ENCODE measurements around the gene MPZL3.

MPZL3 gene

DNA sequence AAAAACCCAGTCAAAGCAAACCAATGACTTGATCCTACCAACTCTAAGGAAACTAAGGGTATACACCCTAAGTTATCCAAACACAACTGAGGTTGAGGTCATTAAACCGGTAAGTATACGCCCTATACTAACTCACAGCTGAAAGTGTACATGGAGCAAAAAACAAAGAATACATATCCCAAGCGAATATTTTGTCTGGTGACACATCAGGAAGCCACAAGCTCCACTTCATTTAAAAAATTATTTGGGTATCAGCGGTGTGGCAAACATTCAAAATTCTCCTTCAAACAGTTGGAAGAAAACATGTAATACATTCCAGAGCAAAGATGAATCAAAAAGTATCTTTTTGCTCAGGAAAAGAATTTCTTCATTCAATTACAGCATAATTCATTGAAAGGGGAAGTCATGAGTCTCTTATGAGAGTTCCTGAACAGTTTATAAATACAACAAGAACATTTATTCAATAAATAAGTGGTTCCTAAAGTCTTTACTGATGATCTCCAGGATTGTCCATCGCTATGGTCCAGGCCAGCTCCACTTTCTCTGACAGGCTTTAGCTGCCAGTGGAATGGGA, 22.8 kb downstream of the MPZL3 start:
- H3K4me1 ChIP-seq (ENCODE audit: control insufficient read depth, insufficient read depth, low read depth, low read length) = no peaks in the 10 kb centered on the region
- no peak overlapping the region for H3K14ac ChIP-seq (ENCODE audit: low read length in 2 of 2)
- H2BK12ac ChIP-seq (ENCODE audit: low read length in 2 of 2) = no peak overlapping the region
- WGBS = 88% methylated on average over 5 of the region's 5 CpGs
- no peak overlapping the region for H3K18ac ChIP-seq (ENCODE audit: low read depth in 1 of 2, low read length in 2 of 2)
- no peak overlapping the region for H2AK5ac ChIP-seq (ENCODE audit: low read length, severe bottlenecking)
- DNase-seq = no peak
- no peak overlapping the region for H3K9ac ChIP-seq (ENCODE audit: low read length)
- H2BK5ac ChIP-seq (ENCODE audit: low read depth, low read length, poor library complexity, severe bottlenecking) = no peak overlapping the region
- H3K27ac ChIP-seq (ENCODE audit: low read length, poor library complexity, severe bottlenecking) = no peak overlapping the region
- no peak overlapping the region for H3K4me2 ChIP-seq (ENCODE audit: low read length, poor library complexity, severe bottlenecking)
- H3K9me3 ChIP-seq (ENCODE audit: control insufficient read depth, low read length) = no peaks in the 10 kb centered on the region
- H3K23ac ChIP-seq (ENCODE audit: low read length in 2 of 2) = no peak overlapping the region
- H4K91ac ChIP-seq (ENCODE audit: low read length) = no peak overlapping the region
- no peaks in the 10 kb centered on the region for H3K36me3 ChIP-seq (ENCODE audit: control insufficient read depth in 1 of 2, insufficient read depth in 2 of 2, low read depth in 1 of 2, low read length in 2 of 2)
- H3K27me3 ChIP-seq (ENCODE audit: control insufficient read depth in 1 of 2, insufficient read depth in 1 of 2, low read length in 2 of 2) = peaks cover 9 to 17% of the 10 kb centered on the region in 2 experiments
- H4K8ac ChIP-seq (ENCODE audit: low read length) = no peak overlapping the region
- H2BK15ac ChIP-seq (ENCODE audit: low read depth, poor library complexity, severe bottlenecking) = no peak overlapping the region
- no peak overlapping the region for H3K4ac ChIP-seq (ENCODE audit: low read depth in 1 of 2, low read length in 2 of 2)
- no peak overlapping the region for H2BK120ac ChIP-seq (ENCODE audit: low read depth, low read length)
- H2AFZ ChIP-seq (ENCODE audit: low read depth, low read length) = no peak overlapping the region
- no peaks in the 10 kb centered on the region for H3K79me1 ChIP-seq (replicated peaks; ENCODE audit: low read length, poor library complexity, severe bottlenecking)
- H3K4me3 ChIP-seq (ENCODE audit: insufficient read depth in 1 of 2, low read depth in 1 of 2, low read length in 2 of 2) = no peak overlapping the region

DNA sequence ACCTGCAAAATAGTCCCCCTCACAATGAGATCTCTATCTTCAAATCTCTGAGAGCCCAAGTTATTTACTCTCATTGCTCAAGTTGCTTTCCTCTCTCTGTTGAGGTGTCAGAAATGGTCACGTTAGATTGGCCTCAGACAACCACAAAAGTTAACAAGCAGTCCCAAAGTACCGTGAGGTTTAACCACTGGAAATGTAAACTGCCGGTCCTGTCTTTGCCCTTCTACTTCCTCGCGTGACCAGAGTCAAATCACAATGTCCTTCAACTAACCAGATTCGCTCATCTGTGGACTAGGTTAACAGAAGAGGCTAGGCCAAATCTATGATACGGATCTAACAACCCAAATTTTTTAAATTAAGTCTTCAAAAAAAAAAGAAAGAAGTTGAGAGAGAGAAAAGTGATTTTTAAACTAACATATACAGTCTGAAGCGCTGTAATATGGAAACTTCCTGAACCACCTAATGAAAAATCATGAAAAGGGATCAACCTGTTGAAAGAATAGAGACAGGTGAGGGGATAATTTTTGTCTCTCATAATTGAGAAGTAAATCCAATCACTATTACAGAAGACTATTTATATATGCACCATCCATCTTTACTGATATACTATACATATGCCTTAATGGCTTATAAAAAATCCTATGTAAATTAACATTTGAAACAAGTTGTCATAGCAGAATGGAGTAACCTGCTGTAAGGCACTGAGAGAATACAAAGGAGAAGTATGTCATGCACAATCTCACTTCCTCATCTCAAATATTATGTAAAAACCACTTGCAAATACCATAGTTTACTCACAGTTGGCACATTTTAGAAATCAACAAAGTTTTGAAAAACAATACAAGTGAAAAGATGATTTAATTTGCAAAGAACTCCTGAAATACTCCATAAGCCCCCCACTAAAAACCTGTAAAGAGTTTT, 24.0 kb downstream of the MPZL3 start:
- no peak overlapping the region for H3K9ac ChIP-seq (ENCODE audit: low read length)
- H3K14ac ChIP-seq (ENCODE audit: low read length in 2 of 2) = no peak overlapping the region
- no peak overlapping the region for H2BK12ac ChIP-seq (ENCODE audit: low read length in 2 of 2)
- H3K4ac ChIP-seq (ENCODE audit: low read depth in 1 of 2, low read length in 2 of 2) = no peak overlapping the region
- H4K8ac ChIP-seq (ENCODE audit: low read length) = no peak overlapping the region
- H3K4me2 ChIP-seq (ENCODE audit: low read length, poor library complexity, severe bottlenecking) = no peak overlapping the region
- H3K79me1 ChIP-seq (replicated peaks; ENCODE audit: low read length, poor library complexity, severe bottlenecking) = no peaks in the 10 kb centered on the region
- H2BK15ac ChIP-seq (ENCODE audit: low read depth, poor library complexity, severe bottlenecking) = no peak overlapping the region
- peaks cover 15 to 20% of the 10 kb centered on the region in 2 experiments for H3K27me3 ChIP-seq (ENCODE audit: control insufficient read depth in 1 of 2, insufficient read depth in 1 of 2, low read length in 2 of 2)
- no peak overlapping the region for H2AFZ ChIP-seq (ENCODE audit: low read depth, low read length)
- H2BK5ac ChIP-seq (ENCODE audit: low read depth, low read length, poor library complexity, severe bottlenecking) = no peak overlapping the region
- 84% methylated on average over 6 of the region's 8 CpGs for WGBS
- no peaks in the 10 kb centered on the region for H3K4me1 ChIP-seq (ENCODE audit: control insufficient read depth, insufficient read depth, low read depth, low read length)
- no peaks in the 10 kb centered on the region for H3K9me3 ChIP-seq (ENCODE audit: control insufficient read depth, low read length)
- DNase-seq = no peak
- H3K27ac ChIP-seq (ENCODE audit: low read length, poor library complexity, severe bottlenecking) = no peak overlapping the region
- H4K91ac ChIP-seq (ENCODE audit: low read length) = no peak overlapping the region
- H3K23ac ChIP-seq (ENCODE audit: low read length in 2 of 2) = no peak overlapping the region
- no peak overlapping the region for H3K18ac ChIP-seq (ENCODE audit: low read depth in 1 of 2, low read length in 2 of 2)
- no peaks in the 10 kb centered on the region for H3K36me3 ChIP-seq (ENCODE audit: control insufficient read depth in 1 of 2, insufficient read depth in 2 of 2, low read depth in 1 of 2, low read length in 2 of 2)
- H3K4me3 ChIP-seq (ENCODE audit: insufficient read depth in 1 of 2, low read depth in 1 of 2, low read length in 2 of 2) = no peak overlapping the region
- no peak overlapping the region for H2BK120ac ChIP-seq (ENCODE audit: low read depth, low read length)
- H2AK5ac ChIP-seq (ENCODE audit: low read length, severe bottlenecking) = no peak overlapping the region

DNA sequence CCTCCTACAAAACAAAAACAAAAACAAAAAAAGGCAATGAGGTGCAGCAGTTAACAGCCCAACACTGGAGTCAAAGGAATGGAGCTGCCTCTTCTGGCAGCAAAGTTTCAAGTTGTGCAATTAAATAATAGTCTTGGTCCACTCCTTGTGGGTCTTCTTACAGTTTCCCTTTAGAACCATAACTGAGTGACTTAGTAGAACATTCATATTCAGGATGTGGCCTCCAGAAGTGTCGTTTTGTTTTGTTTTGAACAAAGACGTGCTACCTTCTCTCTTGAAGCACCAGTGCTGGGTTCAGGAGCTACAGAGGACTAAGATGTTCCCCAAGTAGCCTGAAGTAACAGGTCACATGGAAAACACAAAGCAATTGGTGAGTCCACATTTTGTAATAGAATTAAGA, 25.4 kb downstream of the MPZL3 start:
- H3K4me2 ChIP-seq (ENCODE audit: low read length, poor library complexity, severe bottlenecking) = no peak overlapping the region
- peaks cover 15 to 24% of the 10 kb centered on the region in 2 experiments for H3K27me3 ChIP-seq (ENCODE audit: control insufficient read depth in 1 of 2, insufficient read depth in 1 of 2, low read length in 2 of 2)
- H4K91ac ChIP-seq (ENCODE audit: low read length) = no peak overlapping the region
- WGBS = 69% methylated on average over 2 of the region's 2 CpGs
- H3K79me1 ChIP-seq (replicated peaks; ENCODE audit: low read length, poor library complexity, severe bottlenecking) = no peaks in the 10 kb centered on the region
- H3K36me3 ChIP-seq (ENCODE audit: control insufficient read depth in 1 of 2, insufficient read depth in 2 of 2, low read depth in 1 of 2, low read length in 2 of 2) = no peaks in the 10 kb centered on the region
- H3K4ac ChIP-seq (ENCODE audit: low read depth in 1 of 2, low read length in 2 of 2) = no peak overlapping the region
- H4K8ac ChIP-seq (ENCODE audit: low read length) = no peak overlapping the region
- H2BK120ac ChIP-seq (ENCODE audit: low read depth, low read length) = no peak overlapping the region
- H3K14ac ChIP-seq (ENCODE audit: low read length in 2 of 2) = no peak overlapping the region
- no peak overlapping the region for H2AFZ ChIP-seq (ENCODE audit: low read depth, low read length)
- no peak overlapping the region for H2BK12ac ChIP-seq (ENCODE audit: low read length in 2 of 2)
- no peak overlapping the region for H2AK5ac ChIP-seq (ENCODE audit: low read length, severe bottlenecking)
- no peak overlapping the region for H3K9ac ChIP-seq (ENCODE audit: low read length)
- H3K9me3 ChIP-seq (ENCODE audit: control insufficient read depth, low read length) = no peaks in the 10 kb centered on the region
- no peak for DNase-seq
- no peak overlapping the region for H3K4me3 ChIP-seq (ENCODE audit: insufficient read depth in 1 of 2, low read depth in 1 of 2, low read length in 2 of 2)
- H2BK15ac ChIP-seq (ENCODE audit: low read depth, poor library complexity, severe bottlenecking) = no peak overlapping the region
- no peak overlapping the region for H2BK5ac ChIP-seq (ENCODE audit: low read depth, low read length, poor library complexity, severe bottlenecking)
- H3K4me1 ChIP-seq (ENCODE audit: control insufficient read depth, insufficient read depth, low read depth, low read length) = no peaks in the 10 kb centered on the region
- no peak overlapping the region for H3K23ac ChIP-seq (ENCODE audit: low read length in 2 of 2)
- no peak overlapping the region for H3K27ac ChIP-seq (ENCODE audit: low read length, poor library complexity, severe bottlenecking)
- H3K18ac ChIP-seq (ENCODE audit: low read depth in 1 of 2, low read length in 2 of 2) = no peak overlapping the region

DNA sequence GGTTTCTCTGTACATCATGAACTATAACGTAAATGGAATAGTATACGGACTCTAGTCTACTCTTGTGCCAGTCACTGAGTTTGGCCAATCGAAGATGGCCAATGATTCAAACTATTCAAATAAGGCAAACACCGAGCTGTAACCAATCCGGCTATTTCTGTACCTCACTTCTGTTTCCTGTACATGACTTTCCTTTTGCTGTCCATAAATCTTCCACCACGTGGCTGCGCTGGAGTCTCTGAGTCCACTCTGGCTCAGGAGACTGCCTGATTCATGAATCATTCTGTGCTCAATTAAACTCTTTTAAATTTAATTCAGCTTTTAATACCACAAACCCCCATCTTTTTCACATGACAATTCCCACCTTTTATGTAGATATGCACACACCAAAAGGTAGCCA, 25.9 kb downstream of the MPZL3 start:
- Histone ChIP-seq H2BK15ac (ENCODE audit: low read depth, poor library complexity, severe bottlenecking) (no peak overlapping the region), H2AK5ac (ENCODE audit: low read length, severe bottlenecking) (no peak overlapping the region), H3K36me3 (ENCODE audit: control insufficient read depth in 1 of 2, insufficient read depth in 2 of 2, low read depth in 1 of 2, low read length in 2 of 2) (no peaks in the 10 kb centered on the region), H3K27me3 (ENCODE audit: control insufficient read depth in 1 of 2, insufficient read depth in 1 of 2, low read length in 2 of 2) (peaks cover 18 to 29% of the 10 kb centered on the region in 2 experiments), H3K9ac (ENCODE audit: low read length) (no peak overlapping the region), H3K9me3 (ENCODE audit: control insufficient read depth, low read length) (no peaks in the 10 kb centered on the region), H3K4me3 (ENCODE audit: insufficient read depth in 1 of 2, low read depth in 1 of 2, low read length in 2 of 2) (no peak overlapping the region), H3K14ac (ENCODE audit: low read length in 2 of 2) (no peak overlapping the region), H2AFZ (ENCODE audit: low read depth, low read length) (no peak overlapping the region), H2BK5ac (ENCODE audit: low read depth, low read length, poor library complexity, severe bottlenecking) (no peak overlapping the region), H3K4me1 (ENCODE audit: control insufficient read depth, insufficient read depth, low read depth, low read length) (no peaks in the 10 kb centered on the region), H3K27ac (ENCODE audit: low read length, poor library complexity, severe bottlenecking) (no peak overlapping the region), H2BK120ac (ENCODE audit: low read depth, low read length) (no peak overlapping the region), H3K4me2 (ENCODE audit: low read length, poor library complexity, severe bottlenecking) (no peak overlapping the region), H3K4ac (ENCODE audit: low read depth in 1 of 2, low read length in 2 of 2) (no peak overlapping the region), H3K79me1 (replicated peaks; ENCODE audit: low read length, poor library complexity, severe bottlenecking) (no peaks in the 10 kb centered on the region), H3K18ac (ENCODE audit: low read depth in 1 of 2, low read length in 2 of 2) (no peak overlapping the region), H2BK12ac (ENCODE audit: low read length in 2 of 2) (no peak overlapping the region), H4K8ac (ENCODE audit: low read length) (no peak overlapping the region), H3K23ac (ENCODE audit: low read length in 2 of 2) (no peak overlapping the region), H4K91ac (ENCODE audit: low read length) (no peak overlapping the region)
- WGBS = 81% methylated on average over 7 of the region's 7 CpGs
- DNase-seq = no peak

Data from mesenchymal stem cell (in vitro differentiated cells and primary cell).